Activated T-cell treated with anti-CD3 and anti-CD28 coated beads, Interleukin-2, amount 50 U/mL, for 1 hour (primary cell): ENCODE results near the gene MAML2.

ENCODE experiments used
- DNase-seq: peaks from one replicate; pipeline ENCODE4 v3.0.0-alpha.2; 2020

The MAML2 gene

DNA sequence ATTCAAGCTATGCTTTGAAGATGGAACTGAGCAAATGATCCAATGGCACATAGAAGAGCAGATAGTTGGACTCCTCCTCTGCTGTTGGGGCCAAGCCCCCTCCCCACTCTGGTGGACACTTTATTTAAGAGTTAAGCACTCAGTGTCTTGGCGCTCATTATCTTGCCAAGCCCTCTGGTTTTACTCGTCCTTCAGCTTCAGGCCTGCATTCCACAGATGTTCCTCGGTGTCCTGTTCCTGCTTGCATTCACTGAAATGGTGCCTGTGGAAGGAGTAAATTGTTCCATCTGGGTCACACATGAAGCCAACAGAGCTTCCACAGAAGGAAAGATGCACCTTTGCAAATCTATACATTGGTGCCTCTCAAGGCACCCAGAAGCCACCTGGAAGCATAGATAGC, 26.1 kb downstream of the MAML2 start:
- no peak for DNase-seq

DNA sequence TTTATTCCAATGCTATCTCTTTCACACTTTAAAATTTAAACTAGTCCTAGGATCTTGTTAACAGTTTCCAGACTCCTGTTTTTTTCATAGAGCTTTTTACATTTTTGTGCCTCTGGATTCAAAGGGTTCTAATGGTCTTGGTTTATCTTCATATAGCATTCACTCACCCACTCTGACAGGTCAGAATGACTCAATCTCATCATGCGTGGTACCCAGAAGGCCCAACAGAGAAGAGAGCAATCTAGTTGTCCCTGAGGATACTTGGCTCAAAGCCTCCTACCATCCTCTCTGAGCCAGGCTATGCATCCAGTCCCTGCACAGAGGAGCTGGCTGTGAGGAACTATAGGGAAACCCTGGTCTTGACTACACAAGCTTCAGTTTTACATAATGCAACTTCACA, 27.5 kb downstream of the MAML2 start:
- no peak for DNase-seq

DNA sequence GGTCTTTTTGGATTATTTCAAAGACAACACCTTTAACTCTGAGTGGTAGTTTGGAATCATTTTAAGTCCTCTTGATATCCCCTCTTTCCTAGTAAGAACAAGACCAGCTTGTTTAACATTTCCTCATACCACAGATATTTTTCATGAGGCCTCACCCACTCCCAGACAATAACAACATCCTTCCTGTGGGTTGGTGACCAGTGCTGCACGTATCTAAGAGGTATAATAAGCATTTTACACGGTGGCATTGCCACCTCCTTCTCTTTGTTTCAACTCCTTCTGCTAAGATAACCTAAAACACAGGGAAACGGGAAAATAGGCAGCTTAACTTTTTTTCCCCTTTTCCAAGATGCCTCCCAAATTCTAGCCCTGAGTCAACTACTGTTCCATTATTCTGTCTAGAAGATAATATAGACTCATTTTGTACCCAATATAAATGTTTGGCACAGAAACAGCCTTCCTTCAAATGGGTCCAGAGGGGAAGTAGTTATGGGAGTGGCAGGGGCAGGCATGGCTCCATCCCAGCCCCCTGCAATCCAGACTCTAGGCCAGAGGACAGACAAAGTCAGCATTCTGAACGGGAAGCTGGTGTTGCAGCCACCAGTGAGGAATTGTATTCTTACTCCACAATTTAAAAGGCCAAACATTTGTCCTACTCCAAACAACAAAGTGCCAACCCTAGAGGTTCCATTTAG, 28.5 kb downstream of the MAML2 start:
- DNase-seq = no peak

DNA sequence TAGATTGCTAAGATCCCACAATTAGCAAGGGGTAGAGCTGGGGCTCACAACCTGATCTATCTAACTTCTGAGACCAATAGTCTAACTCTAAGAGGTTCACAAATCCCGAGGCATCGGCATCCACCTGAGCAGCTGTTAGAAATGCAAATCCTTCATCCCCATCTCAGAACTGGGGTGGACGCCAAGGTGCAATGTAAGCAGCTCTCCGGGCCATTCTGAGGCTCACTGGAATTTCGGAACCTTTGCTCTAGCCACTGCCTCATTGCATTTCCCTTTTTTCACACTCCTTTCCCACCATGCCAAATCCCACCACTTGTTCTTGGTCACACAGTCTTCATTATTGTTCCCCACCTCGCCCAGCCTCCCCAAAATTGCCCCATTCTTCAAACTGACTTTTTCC, 29.8 kb downstream of the MAML2 start:
- no peak for DNase-seq

DNA sequence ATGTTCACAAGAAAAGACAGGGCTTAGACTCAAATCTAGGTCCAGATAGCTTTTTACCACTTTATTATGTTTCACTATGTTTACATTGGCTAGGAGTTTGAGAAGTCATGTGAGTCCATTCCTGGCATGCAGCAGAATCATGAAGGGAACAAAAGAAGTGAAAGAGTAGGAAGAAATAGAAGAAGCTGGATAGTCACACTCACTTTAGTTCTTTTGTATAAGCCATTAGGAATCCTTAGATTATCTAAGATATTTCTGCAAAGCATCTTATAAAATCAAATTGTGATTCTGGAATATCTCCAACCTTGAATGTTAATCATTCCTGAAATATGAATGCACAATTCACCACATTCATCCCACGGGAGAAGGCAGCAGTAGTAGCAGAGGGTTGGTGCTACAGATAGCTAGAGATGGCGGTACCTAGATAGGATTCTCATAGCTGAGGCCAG, 31.9 kb downstream of the MAML2 start:
- no peak for DNase-seq

DNA sequence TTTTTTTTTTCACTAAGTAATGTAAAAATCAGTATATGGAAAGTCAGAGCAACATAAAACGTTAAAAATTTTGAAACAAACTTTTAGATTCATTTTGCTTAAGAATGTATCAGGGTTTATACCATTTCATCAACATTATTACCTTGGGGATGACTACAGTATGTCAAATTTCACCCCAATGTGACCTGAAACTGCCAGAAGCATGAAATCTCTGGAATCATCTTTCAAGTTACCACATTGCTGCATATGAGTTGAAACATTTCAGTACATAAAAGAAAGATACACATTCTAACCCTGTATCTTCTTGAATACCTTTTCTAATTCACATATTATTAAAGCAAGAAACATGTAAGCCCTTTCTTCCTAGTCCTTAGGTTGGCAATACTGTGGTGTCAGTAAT, 32.8 kb downstream of the MAML2 start:
- no peak for DNase-seq

DNA sequence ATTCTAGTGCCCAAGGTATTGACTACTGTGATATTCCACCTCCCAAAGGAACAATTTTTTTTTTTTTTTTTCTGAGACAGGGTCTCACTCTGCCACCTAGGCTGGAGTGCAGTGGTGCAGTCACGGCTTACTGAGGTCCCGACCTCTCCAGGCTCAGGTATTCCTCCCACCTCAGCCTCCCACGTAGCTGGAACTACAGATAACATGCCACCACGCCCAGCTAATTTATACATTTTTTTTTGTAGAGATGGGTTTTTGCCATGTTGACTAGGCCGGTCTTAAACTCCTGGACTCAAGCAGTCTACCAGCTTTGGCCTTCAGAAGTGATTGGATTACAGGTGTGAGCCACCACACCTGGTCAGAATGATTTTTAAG, 33.4 kb downstream of the MAML2 start:
- no peak for DNase-seq

DNA sequence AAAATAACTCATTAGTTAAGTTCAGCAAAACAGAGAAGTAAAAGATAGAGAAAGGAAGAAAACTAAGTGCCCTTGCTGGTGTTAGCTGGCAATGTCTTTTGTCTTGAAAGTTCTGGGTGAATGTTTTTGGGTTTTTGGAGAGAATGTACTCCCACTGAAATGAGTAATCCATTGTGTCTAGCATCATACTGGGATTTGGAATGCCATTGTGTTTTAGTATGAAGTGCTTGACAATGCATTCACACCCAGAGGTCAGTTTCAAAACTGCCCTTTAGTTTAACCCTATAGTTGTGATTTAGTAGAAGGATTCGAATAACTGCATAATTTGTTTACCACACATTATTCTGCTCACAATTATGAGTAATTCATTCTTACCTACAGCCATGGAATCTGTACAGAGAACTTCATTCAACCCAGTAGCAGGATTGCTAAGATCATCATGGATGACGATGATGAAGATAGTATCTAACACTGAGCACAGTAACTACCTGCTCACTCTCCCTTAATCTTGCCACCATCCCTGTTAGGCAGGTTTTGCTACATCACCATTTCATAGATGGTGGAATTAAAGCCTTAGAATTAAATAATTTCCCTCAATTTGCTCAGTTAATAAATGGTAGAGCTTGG, 33.9 kb downstream of the MAML2 start:
- no peak for DNase-seq

DNA sequence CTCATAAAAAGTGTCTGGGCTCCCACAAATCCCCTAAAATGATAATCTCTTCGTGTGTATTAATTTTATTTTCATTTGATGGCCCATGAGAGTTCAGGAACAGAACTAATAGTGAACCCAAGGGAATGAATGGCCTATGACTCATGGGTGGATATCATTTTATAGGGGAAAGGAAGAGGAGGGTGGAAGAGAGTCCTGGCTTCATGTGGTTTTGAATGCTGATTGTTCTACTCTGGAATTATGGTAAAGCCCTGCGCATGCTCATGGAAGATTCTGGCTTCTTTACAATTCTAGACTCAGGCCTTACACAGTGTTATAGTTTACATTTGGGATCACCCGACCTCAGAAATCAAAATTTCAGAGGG, 35.2 kb downstream of the MAML2 start:
- DNase-seq = no peak

DNA sequence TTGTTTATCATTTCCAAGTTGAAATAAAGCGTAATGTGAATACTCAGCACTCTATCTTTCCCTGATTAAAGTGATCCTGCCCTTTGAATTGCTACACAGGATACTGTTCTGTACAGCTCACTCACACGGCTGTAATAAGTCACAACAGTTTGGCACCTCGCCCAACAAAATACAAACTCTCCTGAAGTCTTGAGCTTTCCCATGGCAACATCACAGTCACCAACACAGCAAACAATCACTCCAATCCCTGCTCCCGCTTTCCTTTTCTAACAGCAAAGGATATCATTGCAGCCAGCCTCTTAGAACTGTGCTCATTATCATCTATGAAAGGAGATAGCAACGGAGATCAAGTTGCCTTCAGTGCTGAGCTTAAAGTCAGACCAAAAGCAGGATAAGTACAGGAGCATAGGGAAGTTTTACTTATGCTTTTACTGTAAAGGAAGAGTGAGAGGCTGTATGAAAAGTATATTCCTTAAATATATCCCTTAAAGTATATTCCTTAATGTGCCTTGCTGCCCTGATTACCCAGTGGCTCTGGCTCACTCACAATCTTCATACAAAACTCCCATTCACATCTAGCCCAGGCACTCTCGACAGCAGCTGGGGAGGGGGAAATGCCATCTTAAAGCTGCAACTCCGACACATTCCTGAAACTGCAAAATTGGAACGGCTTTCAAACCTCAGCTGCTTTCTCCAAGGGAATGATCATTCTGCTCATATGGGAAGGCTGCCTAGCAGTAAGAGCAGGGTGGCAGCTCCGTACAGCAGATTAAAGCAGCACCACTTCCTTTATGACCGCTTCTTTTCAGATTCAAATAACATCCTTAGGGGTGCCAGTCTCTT, 35.8 kb downstream of the MAML2 start:
- DNase-seq = no peak

DNA sequence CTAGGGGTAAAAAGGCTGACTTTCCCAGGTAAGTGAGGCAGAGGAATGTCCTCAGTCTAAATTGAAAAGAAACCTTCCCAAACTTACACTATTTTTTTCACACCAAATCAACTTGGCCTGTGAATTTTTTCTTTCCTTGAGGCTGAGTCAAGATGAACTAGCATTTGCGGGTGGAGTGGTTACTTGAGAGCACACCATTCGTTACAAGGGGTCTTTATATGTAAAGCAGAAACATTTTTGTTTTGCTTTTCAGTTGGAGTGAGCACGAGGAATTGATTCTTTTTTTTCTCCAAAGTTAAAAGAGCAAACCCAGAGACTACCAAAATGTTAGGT, 36.4 kb downstream of the MAML2 start:
- no peak for DNase-seq

DNA sequence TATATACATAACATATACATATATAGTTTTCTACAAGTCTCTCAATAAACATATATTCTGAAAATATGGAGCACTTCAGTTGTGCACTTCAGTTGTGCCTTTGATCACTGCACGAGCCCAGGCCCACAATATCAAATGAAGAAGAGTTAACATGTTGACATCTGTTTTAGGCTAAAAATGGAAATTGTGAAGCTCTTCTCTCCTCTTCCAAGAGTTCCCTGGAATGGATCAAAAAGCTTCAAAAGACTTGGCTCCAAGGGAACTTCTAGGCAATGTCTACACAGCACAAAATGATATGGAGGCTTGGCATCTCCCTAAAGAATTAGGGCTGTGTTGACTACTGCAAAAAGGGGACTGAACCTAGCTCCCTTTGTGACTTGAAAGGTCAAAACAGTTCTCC, 36.9 kb downstream of the MAML2 start:
- DNase-seq = no peak

DNA sequence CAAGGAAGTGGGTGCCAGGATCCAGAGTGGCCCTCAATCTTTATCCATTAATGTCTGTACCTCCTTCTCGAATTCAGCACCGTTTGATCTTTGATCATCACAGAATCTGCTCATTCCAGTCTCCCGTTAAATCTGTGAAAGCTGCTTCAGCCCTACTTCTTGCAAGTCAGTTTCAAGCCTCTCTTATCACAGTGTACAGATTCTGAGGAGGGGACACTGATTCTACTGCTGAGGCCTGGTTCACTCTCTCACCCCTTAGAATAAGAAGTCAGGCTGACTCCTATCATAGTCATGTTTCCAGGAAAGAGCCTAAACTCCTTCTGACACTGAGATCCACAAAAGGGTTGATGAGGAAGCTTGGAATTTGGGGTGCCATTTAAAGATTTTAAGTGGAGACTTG, 39.0 kb downstream of the MAML2 start:
- DNase-seq = no peak

DNA sequence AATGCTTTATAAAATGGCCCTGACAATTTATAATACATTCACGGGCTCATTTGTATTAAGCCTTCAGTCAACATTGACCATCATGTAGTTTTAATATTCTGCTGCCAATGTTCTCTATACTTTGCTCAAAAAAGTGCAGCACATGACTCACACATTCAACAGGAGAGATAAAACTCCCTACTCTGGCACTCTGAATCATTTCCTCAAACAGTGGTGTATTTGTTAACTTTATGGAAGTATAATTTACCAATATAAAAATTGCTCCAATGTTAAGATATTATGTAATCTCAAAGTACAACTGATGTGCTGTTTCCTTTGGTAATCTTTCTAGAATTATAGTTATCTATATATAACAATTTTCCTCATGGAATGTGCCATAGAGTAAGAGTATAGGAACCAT, 39.9 kb downstream of the MAML2 start:
- no peak for DNase-seq

DNA sequence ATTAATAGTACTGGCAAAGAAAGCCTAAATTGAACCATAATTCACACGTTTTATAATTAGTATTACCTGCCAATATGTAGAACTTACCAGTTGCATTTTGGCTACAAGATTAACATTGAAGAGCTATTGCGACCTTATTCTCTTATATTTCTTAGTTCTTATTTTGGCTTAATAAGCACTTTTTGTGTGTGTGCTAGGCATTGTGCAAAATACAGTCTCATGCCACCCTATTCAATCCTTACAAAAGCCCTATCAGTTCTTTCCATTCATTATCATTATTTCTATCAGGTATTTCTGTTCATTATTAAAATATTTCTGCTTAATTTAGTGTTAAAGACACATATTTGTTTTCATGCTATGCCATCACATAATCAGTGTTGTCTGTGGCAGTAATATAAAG, 41.2 kb downstream of the MAML2 start:
- no peak for DNase-seq

DNA sequence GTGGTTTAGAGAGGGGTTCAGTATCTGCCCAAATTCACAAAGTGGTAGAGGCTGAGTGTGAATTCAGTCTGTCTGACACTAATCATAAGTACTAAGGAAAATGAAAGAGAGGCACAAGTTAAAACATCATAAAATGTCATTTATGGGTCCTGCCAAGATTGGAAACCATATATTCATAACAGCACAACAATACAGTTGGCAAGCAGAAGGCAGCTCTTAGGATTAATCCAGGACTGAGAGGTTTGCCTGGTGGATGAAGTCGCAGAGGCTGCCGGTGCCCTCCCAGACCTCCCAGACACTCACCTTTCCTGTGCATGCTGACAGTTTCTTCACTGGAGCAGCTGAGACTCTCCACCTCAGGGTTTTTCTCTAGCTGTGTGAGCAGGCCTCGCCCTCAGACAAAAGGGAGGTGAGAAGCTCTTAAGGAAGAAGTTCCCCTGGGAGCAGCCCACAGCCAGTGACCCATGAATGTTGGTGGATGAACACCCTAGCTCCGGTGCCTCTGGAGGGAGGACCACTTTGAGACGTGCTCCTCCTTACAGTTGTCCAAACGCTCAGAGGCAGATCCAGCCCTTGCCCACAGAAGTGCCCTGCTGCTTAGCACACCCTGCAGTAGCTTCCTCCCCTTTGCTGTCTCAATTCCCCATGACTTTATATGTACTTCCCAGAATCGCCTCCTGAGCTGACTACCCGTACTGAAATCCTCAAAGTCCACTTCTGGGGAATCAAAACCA, 43.7 kb downstream of the MAML2 start:
- DNase-seq = no peak

DNA sequence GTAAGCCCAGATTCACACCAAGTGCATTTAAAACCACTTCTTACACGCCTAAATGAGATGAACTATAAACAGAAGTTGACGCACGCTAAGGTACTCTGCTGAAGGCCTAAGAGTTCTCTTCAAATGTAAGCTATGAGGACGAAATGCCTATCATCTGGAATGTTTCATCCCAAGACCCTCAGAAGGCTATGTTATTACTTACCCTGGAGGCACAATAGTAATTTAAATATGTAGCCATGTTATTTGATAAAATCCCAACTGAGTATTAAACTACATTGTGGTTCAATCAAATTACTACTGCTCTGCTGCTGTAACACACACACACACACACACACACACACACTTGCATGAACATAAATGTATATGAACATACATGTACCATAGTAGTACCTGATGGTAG, 47.6 kb downstream of the MAML2 start:
- no peak for DNase-seq

DNA sequence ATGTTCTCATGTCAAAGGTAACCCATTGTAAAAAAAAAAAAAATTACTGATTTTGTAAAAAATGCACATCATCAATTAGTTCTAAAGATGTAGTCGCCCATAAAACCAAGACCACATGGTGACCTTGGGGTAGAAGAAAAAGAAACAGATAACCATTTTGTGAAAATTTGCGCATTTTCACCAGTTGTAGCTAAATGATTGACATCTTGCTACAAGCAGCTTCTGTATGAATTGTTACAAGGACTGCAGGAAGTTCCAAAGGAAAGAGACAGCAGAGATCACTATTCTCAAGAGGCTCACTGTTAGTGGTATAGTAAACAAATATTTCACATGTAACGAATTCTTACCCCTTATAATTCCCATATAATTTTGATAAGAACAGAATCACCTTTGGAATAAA, 48.7 kb downstream of the MAML2 start:
- no peak for DNase-seq

DNA sequence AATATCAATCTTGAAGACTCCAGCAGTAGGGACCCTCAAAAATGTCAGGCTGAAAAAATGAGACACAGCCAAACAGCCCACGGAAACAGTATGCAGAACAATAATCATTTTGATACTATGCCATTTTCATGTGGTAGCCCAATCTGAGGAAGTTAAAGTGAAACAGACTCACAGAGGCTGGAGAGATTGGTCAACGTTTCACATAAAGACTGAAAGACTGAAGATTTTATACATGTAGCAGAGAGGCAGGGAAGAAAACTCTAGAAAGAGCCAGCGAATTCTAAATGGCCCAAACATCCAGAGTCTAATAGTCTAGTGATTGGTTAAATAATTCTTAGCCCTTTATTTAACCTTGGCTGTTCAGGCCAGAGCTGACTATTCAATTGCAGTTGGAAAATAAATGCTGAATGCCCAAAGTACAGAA, 49.4 kb downstream of the MAML2 start:
- no peak for DNase-seq

DNA sequence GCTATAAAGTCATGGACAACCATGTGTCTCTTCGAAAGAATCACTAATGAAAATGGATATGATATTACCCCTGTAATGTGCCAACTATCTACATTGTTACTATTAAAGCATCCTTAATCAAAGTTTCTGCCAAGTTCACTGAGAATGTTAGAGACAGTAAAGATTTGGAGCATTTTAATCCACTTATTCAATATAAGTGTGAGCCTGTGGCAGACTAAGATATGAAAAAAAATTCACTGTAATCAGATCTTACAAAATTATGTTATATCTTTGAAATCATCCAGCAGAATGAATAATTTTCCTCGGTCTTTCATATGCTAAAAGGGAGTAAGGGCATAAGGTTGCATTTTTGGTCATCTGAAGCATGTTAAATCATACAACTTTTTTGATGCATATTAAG, 49.9 kb downstream of the MAML2 start:
- no peak for DNase-seq

DNA sequence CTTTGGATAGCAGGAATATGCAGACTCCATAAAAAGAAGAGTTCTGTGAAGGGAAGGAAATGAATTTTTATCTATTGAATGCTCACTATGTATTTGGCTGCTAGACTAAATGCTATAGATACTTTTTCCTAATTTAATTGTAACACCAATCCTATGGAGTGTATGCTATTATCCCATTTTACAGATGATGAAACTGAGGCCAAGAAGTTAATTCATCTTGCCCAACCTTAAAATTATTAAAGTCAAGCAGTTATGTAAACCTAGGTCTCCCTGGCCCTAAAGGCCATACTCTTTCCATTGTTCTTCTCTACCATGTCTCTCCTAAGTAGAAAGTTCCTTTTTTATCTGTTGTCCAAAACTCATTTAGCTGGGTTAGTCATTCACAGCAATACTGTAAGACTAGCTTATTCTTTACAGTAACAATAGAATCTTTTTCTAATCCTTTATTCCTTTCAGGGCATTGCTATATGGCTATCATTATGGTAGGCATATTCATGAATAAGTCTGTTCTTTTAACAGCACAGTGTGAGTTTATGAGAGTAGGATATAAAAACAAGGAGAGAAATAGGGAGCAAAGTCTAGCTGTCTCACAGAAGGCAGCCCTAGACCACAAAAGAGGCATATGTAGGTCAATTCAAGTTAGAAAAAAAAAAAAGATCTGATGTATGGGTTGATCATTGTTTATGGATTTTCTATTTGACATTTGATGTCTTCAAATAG, 50.5 kb downstream of the MAML2 start:
- DNase-seq = no peak

DNA sequence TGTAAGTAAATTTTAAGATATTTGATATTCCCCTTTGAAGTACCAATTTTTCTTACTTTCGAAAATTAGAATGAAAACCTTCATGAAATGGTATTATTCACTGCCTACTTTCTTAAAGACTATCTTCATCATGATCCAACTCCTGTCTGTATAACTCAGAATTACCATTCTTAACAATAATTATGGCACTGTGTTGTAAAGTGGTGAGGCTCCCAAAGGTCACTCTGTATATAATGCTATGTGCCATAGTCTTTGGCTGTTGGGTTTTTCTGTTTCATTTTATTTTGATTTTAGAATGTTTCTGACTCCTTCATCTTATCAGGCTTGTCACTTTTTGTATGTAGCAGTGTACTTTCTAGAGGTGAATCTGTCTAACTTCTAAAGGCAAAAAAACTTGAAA, 52.4 kb downstream of the MAML2 start:
- no peak for DNase-seq

DNA sequence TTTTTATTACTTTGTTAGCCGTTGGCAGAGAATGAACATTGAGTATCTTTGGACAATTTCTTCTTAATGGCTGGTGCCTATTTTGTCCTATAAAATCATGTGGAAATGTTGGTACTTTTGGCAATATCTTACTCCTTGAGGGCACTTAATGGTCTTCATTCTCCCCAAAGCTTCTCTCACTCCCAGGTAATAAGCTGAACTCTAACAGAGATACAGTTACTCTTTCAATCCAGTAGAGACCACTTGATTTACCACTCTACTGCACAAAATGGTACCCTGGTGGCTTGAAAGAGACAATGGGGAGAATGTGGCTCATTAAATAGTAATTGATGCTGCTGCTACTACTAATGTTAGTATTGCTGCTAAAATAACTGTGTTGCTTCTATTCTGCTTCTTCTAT, 53.0 kb downstream of the MAML2 start:
- DNase-seq = no peak
